Retinal pigment epithelial cell (primary cell): ENCODE results near the gene SCYGR1.
"Not testable (repeated sequence)": the region's sequence is repeated elsewhere in the genome, so short reads cannot be mapped to it uniquely, and the experiment has no call there.

Experiments
- DNase-seq: peaks from one replicate; pipeline ENCODE4 v3.0.0-alpha.2; 2010; ENCODE audit warnings: low read depth
- H3K4me3 ChIP-seq: 2 replicates; pipeline ENCODE4 v1.5.1; 2011; ENCODE audit warnings: mild to moderate bottlenecking, low read length, control low read depth, moderate library complexity
- TF ChIP-seq, protein P1 (sequence below): conservative IDR thresholded peaks from 2 replicates; pipeline ENCODE4 v1.5.1; 2011; ENCODE audit warnings: low read depth, low read length, control low read depth, inconsistent platforms

SCYGR1 gene, protein sequence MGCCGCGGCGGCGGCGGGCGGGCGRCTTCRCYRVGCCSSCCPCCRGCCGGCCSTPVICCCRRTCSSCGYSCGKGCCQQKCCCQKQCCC

DNA sequence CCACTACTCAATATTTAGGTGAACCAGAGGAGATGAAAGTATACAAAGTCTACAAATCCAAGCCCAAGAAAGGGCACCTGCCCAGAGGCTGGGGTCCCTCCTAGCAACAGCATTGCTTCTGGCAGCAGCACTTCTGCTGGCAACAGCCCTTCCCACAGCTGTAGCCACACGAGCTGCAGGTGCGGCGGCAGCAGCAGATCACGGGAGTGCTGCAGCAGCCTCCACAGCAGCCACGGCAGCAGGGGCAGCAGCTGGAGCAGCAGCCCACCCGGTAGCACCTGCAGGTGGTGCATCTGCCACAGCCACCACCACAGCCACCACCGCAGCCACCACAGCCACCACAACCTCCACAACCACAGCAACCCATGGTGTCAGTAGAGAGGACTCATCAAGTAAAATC lies at the start of gene SCYGR1:
TSS of gene SCYGR1 (minus strand) at position 367 of the 400 bp plus-strand sequence. CDS start at position 367, 0 bp downstream.
- H3K4me3 ChIP-seq, DNase-seq: not testable (repeated sequence)

DNA sequence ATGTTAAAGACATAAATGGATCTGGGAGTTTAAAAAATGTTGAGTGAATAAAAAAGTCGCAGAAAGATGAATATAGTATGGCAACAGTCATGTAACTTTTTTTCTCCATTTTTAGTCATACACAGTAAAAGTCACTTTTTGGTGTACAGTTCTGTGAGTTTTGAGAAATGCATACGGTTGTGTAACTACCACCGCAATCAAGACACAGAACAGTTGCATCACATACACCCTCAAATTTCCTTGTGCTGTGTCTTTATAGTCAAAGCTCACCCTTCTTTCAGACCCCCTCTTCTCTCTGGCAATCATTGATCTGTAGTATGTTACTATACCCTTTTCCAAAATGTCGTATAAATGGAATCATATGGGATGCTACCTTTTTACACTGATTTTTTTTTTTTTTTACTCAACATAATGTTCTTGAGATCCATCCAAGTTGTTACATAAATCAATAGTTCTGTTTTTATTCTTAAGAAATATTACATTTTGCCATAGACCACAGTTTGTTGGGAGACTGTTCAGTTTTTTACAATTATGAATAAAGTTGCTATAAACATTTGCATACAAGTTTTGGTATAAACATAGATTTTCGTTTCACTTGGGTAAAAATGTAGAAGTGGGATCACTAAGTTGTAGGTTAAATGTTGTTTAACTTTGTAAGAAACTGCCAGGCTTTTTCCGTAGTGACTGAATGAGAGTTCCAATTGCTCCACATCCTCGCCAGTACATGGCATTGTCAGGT lies 48.9 kb upstream of the SCYGR1 start:
- no peak for DNase-seq
- TF ChIP-seq, protein P1, sequence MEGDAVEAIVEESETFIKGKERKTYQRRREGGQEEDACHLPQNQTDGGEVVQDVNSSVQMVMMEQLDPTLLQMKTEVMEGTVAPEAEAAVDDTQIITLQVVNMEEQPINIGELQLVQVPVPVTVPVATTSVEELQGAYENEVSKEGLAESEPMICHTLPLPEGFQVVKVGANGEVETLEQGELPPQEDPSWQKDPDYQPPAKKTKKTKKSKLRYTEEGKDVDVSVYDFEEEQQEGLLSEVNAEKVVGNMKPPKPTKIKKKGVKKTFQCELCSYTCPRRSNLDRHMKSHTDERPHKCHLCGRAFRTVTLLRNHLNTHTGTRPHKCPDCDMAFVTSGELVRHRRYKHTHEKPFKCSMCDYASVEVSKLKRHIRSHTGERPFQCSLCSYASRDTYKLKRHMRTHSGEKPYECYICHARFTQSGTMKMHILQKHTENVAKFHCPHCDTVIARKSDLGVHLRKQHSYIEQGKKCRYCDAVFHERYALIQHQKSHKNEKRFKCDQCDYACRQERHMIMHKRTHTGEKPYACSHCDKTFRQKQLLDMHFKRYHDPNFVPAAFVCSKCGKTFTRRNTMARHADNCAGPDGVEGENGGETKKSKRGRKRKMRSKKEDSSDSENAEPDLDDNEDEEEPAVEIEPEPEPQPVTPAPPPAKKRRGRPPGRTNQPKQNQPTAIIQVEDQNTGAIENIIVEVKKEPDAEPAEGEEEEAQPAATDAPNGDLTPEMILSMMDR = no peak
- no peak overlapping the region for H3K4me3 ChIP-seq

DNA sequence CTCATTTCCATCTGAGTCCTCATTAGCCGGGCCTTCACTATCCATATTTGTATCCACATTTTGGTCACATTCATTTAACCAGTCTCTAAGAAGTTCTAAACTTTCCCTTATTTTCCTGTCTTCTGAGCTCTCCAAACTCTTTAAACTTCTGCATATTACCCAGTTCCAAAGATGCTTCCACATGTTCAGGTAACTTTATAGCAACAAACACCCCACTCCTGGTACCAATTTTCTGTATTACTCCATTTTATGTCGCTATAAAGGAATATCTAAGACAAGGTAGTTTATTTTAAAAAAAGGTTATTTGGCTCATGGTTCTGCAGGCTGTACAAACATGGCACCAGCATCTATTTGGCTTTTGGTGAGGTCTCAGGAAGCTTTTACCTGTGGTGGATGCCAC lies 45.4 kb upstream of the SCYGR1 start:
- TF ChIP-seq, protein P1 = no peak
- no peak for DNase-seq
- H3K4me3 ChIP-seq = no peak overlapping the region

DNA sequence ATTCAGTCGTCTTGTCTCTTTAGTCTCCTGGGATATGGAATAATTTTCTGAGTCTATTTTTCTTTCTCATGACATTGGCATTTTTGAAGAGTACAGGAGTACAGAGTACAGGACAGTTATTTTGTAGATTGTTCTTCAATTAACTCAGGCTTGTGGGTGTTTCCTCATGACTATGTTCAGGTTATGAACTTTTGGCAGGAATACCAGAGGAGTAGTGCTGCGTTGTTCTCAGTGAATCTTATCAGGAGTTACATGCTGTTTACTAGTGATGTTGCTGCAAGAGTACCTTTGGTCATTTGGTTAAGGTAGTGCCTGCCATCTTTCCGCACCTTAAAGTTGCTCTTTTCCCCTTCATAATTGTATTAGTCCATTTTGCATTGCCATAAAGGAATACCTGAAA lies 42.9 kb upstream of the SCYGR1 start:
- no peak overlapping the region for H3K4me3 ChIP-seq
- TF ChIP-seq, protein P1 = no peak
- no peak for DNase-seq

DNA sequence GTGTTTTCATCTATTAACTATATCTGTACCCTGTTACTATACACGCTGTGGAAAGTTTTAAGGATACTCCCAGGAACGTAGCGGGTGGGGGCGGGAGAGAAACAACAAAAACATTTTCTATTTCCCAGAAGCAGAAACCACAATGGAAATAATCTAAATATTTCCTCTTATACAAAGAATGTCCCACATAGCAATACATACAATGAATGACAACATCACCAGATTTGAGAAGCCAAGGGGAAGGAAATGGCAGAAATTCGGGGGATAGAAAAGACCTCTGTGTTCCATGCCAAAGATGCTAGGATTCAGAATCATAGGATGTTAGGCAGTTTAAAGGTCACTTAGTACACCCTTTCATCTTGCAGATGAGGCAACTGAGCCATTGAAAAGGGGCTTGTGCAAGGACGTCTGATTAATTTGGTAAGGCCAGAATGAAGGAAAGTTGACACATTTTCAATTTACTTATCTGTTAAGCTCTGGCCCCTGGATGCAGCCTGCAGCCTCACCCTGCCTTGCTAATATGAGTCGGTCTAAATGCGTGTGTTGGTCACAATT lies 41.1 kb upstream of the SCYGR1 start:
- no peak overlapping the region for H3K4me3 ChIP-seq
- DNase-seq = no peak
- TF ChIP-seq, protein P1 = no peak

DNA sequence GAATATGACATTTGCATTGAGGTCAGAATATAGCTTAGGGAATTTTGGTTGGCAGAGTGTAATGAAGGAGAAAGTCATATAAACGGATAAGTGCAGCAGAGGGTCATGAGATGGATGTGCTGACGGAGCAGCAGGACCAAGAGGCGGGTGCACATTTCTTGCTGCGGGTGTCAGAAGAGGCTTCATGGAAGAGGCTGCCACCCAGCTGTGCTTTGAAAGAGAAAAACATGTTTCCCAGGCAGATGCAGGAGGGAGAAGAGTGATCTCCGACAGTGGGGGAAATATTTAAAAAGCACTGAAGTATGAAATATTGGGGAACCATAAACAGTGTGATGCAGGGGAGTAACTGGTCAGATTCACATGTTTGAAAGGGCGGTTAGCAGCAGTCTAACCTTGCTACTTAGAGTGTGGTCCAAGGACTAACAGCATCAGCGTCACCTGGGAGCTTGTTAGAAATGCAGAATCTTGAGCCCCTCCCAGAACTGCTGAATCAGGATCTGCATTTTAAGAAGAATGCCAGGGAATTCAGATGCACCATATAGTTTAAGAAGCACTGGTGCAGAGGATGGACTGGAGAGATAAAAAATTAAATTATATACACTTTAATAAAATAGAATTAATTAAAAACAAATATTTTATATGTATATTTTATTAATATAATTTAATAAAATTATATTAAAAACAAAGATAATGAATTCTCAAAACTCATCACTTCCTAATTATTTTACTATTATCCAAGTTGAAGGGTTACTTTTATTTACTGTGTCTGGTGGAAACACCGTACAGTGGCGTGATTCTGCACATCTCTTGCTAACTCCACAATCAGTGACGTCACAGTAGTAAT lies 36.1 kb upstream of the SCYGR1 start:
- TF ChIP-seq, protein P1 = no peak
- no peak for DNase-seq
- H3K4me3 ChIP-seq = no peak overlapping the region
